Raji (cell line): ENCODE measurements around the gene SRPK3.

Experiments
- POLR2A ChIP-seq: IDR thresholded peaks from 2 replicates; pipeline ENCODE4 v1.6.1; 2011; ENCODE audit warnings: low read depth, low read length, control low read depth; ENCODE audit not compliant: insufficient read depth

Gene SRPK3

DNA sequence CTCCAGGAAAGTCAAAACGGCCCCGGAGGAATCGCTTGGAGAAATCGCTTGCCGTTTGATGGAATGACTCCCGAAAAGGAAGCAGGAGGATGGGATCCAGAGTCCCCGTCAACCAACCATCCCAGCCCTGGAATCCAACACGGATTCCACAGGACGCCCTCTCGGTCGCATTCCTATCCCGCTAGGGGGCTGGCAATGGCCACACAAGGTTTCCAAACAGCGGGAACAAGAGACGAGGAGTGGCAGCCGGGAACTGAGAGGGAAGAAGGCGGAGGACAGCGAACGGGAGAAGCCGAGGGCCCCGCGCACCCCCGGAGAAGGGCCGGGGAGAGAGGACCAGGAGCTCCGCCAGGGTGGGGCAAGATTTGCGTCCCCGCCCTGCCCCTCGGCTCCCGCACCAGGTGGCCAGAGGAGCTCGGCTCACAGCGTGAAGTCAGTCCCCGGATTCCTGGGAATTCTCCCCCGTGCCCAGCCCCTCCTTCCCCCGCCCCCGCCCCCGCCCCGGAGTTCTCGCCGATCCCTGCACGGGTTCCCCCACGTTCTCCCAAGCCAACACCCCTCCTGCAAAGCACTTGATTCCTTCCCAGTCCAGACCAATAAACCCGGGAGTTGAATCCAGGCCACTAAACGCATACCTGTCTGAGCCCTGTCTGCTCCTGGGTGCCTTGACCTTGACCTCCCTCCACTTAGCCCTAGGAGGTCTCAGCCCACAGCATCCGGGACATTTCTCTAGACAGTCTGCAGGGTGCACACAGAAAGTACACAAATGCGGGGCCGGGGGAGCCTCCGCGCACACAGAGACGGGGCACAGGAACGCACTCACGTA, 48.1 kb downstream of the SRPK3 start:
- no peak for TF ChIP-seq POLR2A

DNA sequence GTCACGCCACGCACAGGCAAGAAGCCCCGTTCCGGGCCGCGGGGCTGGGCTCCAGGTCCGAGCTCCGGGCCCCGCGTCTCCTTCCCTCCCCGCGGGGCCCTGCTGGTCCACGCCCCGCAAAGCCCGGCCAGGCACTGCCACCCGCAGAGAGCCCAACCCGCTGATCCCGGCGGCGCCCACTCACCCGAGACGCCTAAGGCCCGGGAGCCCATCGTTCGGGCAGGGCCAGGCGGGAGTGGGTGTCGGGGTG, 48.6 kb downstream of the SRPK3 start:
- TF ChIP-seq POLR2A = no peak

DNA sequence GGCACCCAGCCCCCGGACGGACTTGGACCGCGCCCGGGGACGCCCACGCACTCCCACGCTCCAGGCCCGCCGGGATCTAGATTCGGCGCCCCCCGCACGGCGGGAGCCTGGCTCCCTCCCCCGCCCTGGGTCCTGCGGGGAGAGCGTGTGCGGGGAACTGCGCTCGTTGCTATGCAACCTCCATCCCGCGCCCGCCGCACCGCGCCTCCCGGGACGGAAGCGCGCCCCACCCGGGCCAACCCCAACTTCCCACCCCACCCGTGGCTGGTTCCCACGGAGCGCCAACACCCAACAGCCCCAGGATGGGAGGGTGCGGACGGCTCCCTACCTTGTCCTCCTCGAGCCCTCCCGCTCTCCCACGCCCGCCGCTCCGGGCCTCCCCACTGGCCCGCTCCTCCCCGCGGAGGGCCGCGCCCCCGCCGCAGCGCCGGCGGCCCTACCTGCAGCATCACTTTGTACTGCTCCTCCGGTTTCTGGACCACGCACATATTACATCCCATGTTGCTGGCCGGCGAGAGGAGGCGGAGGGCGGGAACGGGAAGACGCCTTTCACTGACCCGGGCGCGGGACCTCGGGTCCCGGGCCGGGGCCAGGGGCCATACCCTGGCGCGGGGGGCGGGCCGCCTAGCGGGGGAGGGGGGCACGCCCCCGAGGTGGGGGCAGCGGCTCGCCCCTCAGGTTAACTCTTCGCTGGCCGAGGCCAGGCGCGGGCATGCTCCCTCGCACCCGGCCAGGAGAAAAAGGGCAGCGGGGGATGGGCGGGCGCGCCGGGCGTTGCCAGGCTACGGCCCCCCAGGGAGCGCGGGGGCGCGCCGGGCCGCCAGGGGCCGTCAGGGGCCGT, 49.2 kb downstream of the SRPK3 start, which contains the start of gene PDZD4:
PDZD4 (minus strand) TSS at position 746 of the 841 bp plus-strand sequence; CDS start at position 500, 246 bp downstream.
- TF ChIP-seq POLR2A = no peak

DNA sequence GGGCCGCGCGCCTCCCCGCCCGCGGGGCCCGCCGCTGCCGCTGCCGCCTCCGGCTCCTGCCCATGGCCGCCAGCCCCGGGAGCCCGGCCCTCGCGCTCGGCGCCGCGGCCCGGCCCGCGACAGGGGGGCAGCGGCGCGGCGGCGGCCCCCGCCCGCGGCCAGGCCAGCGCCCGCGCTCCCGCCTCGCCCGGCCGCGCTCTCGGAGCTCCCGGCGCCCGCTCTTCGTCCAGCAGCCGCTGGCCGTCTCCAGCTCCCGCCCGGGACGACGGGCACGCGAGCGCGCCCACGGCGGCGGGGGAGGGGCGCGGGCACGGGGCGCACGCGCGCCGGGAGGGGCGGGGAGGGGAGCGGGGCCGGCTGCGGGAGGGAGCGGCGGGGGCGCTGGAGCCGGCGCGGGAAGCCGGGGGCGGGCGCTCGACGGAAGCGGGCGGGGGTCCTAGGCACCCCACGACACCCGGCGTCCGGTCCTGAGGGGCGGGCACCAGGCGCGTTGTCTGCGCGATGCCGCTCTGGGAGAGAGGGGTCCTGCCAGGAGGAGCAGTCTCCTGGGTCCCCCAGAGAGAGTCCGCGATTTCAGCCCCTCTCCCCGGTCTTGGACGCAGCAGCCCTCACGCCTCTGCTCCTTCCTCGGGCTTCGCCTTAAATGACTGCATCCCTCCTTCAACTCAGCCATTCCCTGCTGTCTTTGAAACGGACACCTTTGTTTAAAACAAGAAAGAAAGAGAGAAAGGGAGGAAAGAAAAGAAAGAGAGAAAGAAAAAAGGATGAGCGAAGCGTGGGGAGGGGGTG, 50.0 kb downstream of the SRPK3 start:
- no peak for TF ChIP-seq POLR2A

DNA sequence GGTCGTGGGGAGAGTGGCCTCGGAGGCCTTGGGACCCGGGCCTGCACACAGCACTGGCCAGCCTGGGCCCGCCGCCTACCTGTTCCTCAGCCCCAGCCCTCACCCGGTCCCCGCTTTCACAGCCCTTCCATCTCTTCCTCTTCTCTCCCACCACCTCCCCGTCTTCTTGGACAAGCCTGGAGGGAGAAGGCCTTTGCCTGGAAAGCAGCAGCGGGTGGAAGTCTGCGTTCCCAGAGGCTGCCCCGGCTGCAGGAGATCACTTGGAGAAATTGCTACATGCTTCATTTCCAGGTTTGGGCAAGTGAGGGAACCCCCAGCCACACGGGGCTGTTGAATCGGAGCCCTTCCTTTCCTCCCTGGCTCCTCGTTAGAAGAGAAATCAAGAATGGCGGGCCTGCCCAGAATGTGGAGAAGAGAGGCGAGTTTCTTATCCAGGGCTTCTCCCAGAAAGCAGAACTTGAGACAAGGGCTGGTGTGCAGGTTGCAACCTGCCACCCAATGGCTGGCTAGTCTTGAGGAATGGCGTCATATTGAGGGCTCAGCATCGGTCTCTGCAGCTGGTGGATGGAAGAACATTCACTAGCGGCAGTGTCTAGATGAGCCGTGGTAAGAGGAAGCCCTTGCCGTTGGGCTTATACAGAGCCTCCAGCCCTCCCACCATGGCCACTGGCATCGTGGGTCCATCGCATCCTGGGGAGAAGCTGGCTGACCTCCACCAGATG, 50.7 kb downstream of the SRPK3 start:
- no peak for TF ChIP-seq POLR2A

DNA sequence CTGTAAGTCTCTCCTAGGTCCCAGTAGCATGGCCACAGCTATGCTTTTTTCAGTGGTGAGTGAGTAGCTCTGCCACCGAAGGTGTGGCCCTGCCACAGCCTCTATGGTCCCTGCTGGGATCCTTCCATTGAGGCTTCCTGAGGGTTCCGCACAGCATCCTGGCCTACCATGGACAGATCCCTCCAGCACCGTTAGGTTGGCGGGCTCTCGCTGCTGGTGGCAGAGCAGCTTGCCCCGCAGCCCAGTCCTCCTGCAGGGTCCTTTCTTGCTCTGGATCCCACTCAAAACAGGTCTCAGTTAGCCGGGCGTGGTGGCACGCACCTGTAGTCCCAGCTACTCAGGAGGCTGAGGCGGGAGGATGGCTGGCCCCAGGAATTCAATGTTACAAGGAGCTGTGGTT, 51.9 kb downstream of the SRPK3 start:
- TF ChIP-seq POLR2A = no peak
